T-helper 2 cell treated with Interferon-gamma antibody and Interleukin-4, amounts not matched to agents 100 ng/mL and 5 ng/mL, for 36 hours (primary cell): Measurements from ENCODE around the gene ASTN1. TPM values are rescaled to one million over a fixed set of nuclear protein-coding genes. Genes with fewer than 3 reads are reported as not detected.

Experiments
- intact Hi-C: fragments of 100-400 bp; cut with micrococcal nuclease; formaldehyde crosslinking; loops from one replicate; pipeline ENCODE4 v1.15.1; 2023
- total RNA-seq: library from RNA; stranded (reverse); gene quantifications from 2 replicates; pipeline ENCODE4 v1.2.3, GENCODE V29; 2022

The ASTN1 gene
- total RNA-seq, 1 donor from 2014 or later: not detected

DNA sequence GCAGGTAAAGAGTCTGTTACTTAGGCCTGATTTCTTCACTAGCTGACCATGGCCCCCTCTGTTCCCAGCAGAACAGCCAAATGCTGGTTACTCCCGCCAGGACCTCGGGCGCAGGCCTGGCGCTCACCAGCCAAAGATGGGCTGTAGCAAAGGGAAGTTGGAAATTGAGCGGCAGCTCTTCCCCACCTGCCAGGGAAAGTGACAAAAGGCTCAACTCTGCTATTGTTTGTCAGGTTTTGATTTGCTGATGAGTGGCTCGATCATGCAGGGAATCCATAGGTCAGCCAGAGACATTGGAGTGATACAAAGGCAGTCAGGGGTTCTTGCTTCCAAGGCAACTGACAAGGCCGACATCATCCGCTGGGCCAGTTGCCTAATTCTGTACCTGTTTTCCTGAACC lies 120.1 kb downstream of the ASTN1 start:
- intact Hi-C loops: no loop called here

DNA sequence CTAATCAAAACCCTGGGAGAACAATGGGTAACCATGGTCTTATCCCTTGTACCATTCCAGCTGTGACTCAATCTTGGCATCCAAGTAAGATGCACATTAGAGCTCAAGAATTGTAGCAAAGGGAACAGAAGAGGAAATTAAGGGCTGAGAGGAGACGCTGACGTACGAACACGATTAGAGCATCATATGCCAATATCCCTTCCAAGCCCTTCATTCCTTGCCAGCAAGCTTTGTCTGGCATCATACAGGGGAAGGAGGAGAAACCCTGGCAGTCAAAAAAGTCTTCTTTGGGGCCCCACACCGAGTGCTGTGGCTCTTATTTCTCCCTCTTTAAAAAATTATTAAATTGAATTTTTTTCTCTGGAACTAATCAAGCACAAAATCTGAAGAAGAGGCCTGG lies 120.9 kb downstream of the ASTN1 start:
- intact Hi-C loops: no loop called here

GRCh38 chr1:177035586-177035985 lies 128.9 kb downstream of the ASTN1 start:
- intact Hi-C loops: no loop called here

- intact Hi-C loops: no loop called here
Measured at GRCh38 chr1:177033628-177034027, 130.9 kb downstream of the ASTN1 start.

- intact Hi-C loops: no loop called here
Measured at GRCh38 chr1:177032434-177032833, 132.1 kb downstream of the ASTN1 start.

GRCh38 chr1:177024623-177025022 lies 139.9 kb downstream of the ASTN1 start:
- intact Hi-C loops: no loop called here

- intact Hi-C loops: no loop called here
Measured at GRCh38 chr1:177023726-177024125, 140.8 kb downstream of the ASTN1 start.

DNA sequence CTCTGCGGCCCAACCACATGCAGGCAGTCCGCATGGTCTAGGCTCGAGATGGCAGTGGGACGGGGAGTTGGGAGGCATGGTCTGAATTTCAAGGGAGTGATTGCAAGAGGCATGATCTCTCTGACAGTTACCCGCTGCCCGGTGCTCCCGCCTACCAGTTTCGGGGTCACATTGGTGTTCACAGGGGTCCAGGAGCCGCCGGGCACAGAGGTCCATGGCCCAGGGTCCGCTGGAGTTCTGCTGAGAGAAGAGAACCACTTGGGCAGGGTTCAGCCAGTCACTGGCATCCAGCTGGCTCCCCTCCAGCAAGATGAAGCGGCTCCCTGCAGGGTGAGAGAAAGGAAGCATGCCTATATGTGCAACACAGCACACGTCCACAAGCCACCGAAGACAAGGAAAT lies 141.3 kb downstream of the ASTN1 start:
- intact Hi-C loops: no loop called here

GRCh38 chr1:177021687-177022086 lies 142.8 kb downstream of the ASTN1 start:
- intact Hi-C loops: no loop called here

GRCh38 chr1:177020851-177021589 lies 143.5 kb downstream of the ASTN1 start:
- intact Hi-C loops: no loop called here

- intact Hi-C loops: no loop called here
Measured at GRCh38 chr1:177017287-177017852, 147.1 kb downstream of the ASTN1 start.

- intact Hi-C loops: no loop called here
Measured at GRCh38 chr1:177014325-177014724, 150.2 kb downstream of the ASTN1 start.

DNA sequence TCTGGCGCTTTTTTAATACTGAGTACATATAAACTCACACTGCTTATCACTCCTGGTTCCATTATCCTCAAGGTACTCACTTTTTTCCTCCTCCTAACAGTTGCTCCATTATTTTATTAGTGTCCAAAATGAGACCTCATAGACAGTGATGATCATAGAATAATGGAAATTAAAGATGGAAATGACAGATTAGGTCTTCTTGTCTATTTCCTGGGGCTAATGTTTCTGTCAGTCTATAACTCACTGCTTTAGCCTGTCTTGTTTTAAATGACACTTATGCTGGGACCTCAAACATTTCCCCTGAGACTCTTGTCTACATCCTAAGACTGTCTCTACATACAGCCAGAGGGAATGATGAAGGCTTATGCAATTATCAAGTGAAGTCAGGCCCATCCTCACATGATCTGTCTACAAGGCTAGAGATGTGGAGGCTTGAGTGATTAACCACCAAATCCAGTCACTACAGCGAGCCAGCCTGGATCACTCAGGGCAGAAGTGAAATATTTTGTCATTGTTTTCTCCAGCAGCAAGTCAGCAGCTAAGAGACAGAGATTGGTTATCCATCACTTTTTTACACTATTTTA lies 152.1 kb downstream of the ASTN1 start:
- intact Hi-C loops: no loop called here

DNA sequence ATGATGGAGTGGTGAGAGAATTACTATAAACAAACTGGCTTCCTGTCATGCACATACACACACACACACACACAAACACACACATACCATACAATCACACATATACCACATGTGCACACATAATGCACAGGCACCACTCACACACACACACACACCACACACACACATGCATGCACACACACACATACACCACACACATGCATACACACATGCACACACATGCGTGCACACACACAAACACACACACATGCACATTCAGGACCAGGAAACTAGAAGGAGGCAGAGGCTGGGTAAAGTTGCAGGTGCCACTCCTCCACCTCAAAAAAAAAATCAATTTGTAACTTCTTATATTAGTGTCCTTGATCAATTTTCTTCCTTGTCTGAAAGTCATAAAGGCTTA lies 153.0 kb downstream of the ASTN1 start:
- intact Hi-C loops: no loop called here

DNA sequence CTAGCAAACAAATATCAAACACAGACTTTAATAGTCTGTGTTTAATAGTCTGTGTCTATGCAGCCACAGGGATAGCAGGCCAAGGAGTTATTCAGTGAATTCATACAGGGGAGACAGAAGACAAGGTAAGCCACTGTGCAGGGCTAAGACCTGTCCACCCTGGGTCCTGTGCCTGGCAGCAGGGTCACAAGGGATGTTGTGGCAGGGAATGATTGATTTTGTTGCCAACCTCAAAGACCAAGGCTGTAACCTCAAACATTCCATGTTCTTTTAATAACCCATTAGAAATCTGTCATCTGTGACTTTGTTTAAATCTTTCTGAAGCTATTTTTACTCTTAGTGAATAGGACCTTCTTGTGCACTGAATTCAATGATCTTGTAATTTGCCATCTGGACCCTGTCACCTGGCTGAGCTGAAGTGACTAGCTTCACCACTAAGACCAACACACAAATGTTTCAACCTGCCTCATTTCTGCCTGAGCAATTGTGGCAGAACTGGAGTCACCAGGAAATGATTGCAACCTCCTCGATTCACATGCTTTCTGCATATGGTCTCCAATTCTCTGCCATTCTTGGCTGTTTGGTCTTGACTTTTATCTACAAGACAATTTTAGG lies 154.2 kb downstream of the ASTN1 start:
- intact Hi-C loops: no loop called here

DNA sequence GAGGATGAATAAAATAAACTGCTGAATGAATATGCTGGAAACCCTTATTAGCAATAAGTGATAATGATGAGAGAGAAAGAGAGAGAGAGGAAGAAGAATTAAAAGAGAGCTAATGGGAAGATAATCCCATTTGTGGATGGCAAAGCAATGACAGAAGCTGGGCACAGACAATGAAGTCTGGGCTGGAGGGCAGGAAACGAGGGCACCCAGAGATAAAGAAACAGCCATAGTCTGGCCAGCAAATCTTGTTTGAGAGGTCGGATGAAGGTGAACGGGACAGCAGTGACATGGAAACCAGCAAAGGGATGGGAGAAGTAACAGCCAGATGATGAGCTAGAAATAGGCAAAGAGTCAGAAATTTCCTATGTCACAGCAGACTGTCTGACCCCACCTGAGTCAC lies 155.9 kb downstream of the ASTN1 start:
- intact Hi-C loops: no loop called here

GRCh38 chr1:177007437-177008161 lies 156.9 kb downstream of the ASTN1 start:
- intact Hi-C loops: no loop called here

GRCh38 chr1:177002891-177003290 lies 161.6 kb downstream of the ASTN1 start:
- intact Hi-C loops: no loop called here

GRCh38 chr1:177001556-177001955 lies 163.0 kb downstream of the ASTN1 start:
- intact Hi-C loops: no loop called here

GRCh38 chr1:176998183-176998795 lies 166.2 kb downstream of the ASTN1 start:
- intact Hi-C loops: no loop called here

DNA sequence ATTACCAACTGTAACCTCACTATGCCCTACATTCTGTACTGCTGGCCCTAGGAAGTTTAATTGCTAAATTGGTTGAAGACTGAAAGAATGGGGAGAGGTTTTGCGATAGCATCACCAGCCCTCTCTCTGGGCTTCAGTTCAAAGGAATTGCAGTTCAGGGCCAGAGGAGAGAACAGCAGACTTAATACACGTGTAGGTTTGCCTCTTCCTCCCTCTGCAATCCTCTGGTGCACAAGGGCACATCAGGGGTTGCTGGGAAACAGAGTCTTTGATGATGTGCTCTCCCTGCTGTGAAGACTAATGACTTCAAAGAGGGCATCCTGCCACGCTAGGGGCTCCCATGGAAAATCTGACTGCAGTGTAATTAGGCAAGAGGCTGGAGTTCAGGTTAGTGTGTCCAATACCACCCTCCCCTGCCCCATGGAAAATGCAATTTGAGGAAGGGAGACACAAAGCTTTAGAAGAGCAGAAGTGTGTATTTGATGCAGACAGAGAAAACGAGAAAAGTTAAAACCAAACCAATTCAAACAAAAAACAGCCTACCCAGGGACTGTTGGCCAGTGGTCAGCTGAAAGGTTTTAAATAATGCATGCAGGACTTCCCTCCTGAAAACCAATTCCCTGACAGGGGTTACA lies 167.9 kb downstream of the ASTN1 start:
- intact Hi-C loops: no loop called here
